ENCODE data around the gene TUBB4A. TPM values are rescaled to one million over a fixed set of nuclear protein-coding genes. Genes with fewer than 3 reads are reported as not detected.
A peak's percentile ranks its signal among the peaks of the same experiment; 100 is the strongest.

The TUBB4A gene
- total and polyA plus RNA-seq, 9 of the 15 experiments (the other 6 are each of a cell fraction or from before 2014, with no cell fraction given) = 0.14 to 7.0 (median 0.75) TPM

GRCh38 chr19:6530386-6531162 is 28.5 kb upstream of the TUBB4A start, which contains the start of gene TNFSF9 (continued):
- TF ChIP-seq, protein P1, sequence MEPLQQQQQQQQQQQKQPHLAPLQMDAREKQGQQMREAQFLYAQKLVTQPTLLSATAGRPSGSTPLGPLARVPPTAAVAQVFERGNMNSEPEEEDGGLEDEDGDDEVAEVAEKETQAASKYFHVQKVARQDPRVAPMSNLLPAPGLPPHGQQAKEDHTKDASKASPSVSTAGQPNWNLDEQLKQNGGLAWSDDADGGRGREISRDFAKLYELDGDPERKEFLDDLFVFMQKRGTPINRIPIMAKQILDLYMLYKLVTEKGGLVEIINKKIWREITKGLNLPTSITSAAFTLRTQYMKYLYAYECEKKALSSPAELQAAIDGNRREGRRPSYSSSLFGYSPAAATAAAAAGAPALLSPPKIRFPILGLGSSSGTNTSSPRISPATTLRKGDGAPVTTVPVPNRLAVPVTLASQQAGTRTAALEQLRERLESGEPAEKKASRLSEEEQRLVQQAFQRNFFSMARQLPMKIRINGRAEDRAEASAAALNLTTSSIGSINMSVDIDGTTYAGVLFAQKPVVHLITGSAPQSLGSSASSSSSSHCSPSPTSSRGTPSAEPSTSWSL (CRISPR knock-in tag; IDR thresholded peaks at IDR 0.05; ENCODE audit: borderline replicate concordance) = no peak
- TF ChIP-seq ATF1 (CRISPR knock-in tag; IDR thresholded peaks at IDR 0.05) (no peak), ATF1 (tag; IDR thresholded peaks at IDR 0.05) (peak; percentile 82), POLR2A (conservative IDR thresholded peaks at IDR 0.05) (peak; percentile 96), MCM7 (IDR thresholded peaks at IDR 0.05) (peak in 1 of 2 experiments; percentile 77; a peak in 2 of 4 replicates), CCAR2 (IDR thresholded peaks at IDR 0.05; ENCODE audit: low read depth, low read length) (no peak), RCOR1 (IDR thresholded peaks at IDR 0.05; ENCODE audit: borderline replicate concordance in 1 of 2, low read depth in 2 of 2, low read length in 2 of 2) (no peak; a peak in 1 of 4 replicates), ELF2 (CRISPR knock-in tag; IDR thresholded peaks at IDR 0.05) (no peak), CREB3L1 (IDR thresholded peaks at IDR 0.05; ENCODE audit: borderline replicate concordance, low read depth) (no peak; the same call in 1 of the 2 replicates), ZNF408 (CRISPR knock-in tag; IDR thresholded peaks at IDR 0.05; ENCODE audit: low read depth) (no peak), ZNF507 (tag; conservative IDR thresholded peaks at IDR 0.05) (no peak), THRAP3 (IDR thresholded peaks at IDR 0.05; ENCODE audit: borderline replicate concordance) (peak; percentile 83; the same call in 1 of the 2 replicates), THRA (IDR thresholded peaks at IDR 0.05) (no peak), TOE1 (IDR thresholded peaks at IDR 0.05; ENCODE audit: borderline replicate concordance) (peak; percentile 79), TOE1 (CRISPR knock-in tag; IDR thresholded peaks at IDR 0.05; ENCODE audit: borderline replicate concordance, low read depth) (no peak), DPF2 (IDR thresholded peaks at IDR 0.05) (peak; percentile 98), TGIF2 (CRISPR knock-in tag; IDR thresholded peaks at IDR 0.05) (no peak), TBL1XR1 (IDR thresholded peaks at IDR 0.05; ENCODE audit: low read length in 2 of 2) (no peak)
- TF ChIP-seq, protein P2, sequence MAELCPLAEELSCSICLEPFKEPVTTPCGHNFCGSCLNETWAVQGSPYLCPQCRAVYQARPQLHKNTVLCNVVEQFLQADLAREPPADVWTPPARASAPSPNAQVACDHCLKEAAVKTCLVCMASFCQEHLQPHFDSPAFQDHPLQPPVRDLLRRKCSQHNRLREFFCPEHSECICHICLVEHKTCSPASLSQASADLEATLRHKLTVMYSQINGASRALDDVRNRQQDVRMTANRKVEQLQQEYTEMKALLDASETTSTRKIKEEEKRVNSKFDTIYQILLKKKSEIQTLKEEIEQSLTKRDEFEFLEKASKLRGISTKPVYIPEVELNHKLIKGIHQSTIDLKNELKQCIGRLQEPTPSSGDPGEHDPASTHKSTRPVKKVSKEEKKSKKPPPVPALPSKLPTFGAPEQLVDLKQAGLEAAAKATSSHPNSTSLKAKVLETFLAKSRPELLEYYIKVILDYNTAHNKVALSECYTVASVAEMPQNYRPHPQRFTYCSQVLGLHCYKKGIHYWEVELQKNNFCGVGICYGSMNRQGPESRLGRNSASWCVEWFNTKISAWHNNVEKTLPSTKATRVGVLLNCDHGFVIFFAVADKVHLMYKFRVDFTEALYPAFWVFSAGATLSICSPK (IDR thresholded peaks at IDR 0.05; ENCODE audit: borderline replicate concordance) = peak; percentile 97
- TF ChIP-seq, protein P3, sequence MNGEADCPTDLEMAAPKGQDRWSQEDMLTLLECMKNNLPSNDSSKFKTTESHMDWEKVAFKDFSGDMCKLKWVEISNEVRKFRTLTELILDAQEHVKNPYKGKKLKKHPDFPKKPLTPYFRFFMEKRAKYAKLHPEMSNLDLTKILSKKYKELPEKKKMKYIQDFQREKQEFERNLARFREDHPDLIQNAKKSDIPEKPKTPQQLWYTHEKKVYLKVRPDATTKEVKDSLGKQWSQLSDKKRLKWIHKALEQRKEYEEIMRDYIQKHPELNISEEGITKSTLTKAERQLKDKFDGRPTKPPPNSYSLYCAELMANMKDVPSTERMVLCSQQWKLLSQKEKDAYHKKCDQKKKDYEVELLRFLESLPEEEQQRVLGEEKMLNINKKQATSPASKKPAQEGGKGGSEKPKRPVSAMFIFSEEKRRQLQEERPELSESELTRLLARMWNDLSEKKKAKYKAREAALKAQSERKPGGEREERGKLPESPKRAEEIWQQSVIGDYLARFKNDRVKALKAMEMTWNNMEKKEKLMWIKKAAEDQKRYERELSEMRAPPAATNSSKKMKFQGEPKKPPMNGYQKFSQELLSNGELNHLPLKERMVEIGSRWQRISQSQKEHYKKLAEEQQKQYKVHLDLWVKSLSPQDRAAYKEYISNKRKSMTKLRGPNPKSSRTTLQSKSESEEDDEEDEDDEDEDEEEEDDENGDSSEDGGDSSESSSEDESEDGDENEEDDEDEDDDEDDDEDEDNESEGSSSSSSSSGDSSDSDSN (IDR thresholded peaks at IDR 0.05; ENCODE audit: borderline replicate concordance in 1 of 2, low read depth in 2 of 2, low read length in 2 of 2) = peak; percentile 68 to 97; a peak in 3 of 4 replicates
